Measurements from ENCODE around the gene MRPS18A.

MRPS18A gene

DNA sequence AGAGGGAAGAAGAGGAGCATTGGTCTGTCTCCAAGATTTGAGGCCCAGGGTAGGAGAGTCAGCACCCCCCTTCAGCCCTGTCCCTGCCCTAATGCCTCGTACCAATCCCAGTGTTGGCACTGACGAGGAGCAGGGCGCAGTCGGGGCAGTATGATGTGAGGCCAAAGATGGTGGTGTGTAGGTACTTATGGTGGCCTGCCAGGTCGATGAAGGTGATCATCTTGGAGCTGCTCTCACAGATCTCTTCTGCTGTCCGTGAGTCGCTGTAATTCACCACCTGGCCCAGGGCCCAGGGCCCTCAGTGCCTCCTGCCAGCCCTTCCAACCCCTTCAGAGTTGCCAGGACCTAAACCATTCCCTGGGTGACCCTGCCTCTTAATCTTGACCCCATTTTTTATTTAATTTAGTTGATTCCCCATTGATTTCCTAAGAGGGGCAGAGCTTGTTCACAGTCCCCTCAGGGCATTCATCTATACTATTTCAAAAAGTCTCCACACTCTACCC lies 62.8 kb downstream of the MRPS18A start:
- H3K4me1 ChIP-seq (ENCODE audit: insufficient read depth, low read length): peaks cover 13% of the 10 kb centered on the region
- no peak overlapping the region for H3K27ac ChIP-seq (ENCODE audit: low read depth, low read length)
- peaks cover 61% of the 10 kb centered on the region for H3K36me3 ChIP-seq (ENCODE audit: insufficient read depth, low read length)
- H3K9me3 ChIP-seq (ENCODE audit: low read length): no peaks in the 10 kb centered on the region
- H3K4me3 ChIP-seq (ENCODE audit: low read depth in 1 of 2, low read length in 2 of 2): no peak overlapping the region
- no peaks in the 10 kb centered on the region for H3K27me3 ChIP-seq (ENCODE audit: control insufficient read depth in 1 of 2, insufficient read depth in 2 of 2, low read length in 2 of 2)
- no peak overlapping the region for H3K9ac ChIP-seq (ENCODE audit: low read length)

DNA sequence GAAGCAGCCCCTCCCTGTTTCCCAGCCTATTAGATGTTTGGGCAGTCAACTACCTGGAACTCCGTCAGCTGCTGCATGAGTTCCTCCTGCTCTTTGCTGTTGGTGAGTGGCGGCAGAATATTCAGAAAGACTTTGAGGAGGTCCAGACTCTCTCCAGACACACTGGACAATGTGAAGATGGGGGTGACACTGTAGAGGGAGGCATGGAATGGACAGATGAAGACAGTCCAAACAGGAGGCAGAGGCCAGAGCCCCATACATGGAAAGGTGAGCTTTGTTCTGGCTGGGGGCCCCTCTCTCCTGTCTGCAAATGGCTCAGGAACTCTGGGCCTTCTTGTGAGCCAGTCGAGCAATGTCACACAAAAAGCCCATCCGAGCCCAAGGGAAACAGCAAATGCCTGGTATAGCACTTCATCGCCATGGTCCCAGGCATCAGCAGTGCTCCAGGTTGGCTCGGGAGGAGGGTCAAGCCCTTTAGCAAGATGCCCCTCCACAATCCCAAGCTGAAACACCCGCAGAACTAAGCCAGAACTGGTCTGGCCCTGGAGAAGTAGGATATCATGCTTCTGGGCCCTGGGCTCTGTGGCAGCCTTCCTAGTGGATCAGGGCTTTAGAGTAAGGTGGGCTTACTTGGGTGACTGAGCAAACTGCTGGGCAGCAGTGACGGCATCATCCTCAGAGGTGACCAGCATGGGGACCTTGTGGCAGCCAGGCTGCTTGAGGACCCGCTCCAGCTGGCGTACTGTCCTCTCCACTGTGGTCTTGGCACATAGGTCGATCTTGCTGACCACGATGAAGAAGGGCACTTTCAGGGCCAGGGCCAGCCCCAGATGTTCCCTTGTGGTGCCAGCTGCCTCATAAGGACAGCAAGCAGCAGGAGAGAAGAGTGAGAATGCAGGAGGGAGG lies 63.5 kb downstream of the MRPS18A start:
- Histone ChIP-seq H3K9me3 (ENCODE audit: low read length) (no peaks in the 10 kb centered on the region), H3K27me3 (ENCODE audit: control insufficient read depth in 1 of 2, insufficient read depth in 2 of 2, low read length in 2 of 2) (no peaks in the 10 kb centered on the region), H3K4me1 (ENCODE audit: insufficient read depth, low read length) (peaks cover 13% of the 10 kb centered on the region), H3K36me3 (ENCODE audit: insufficient read depth, low read length) (peaks cover 62% of the 10 kb centered on the region), H3K27ac (ENCODE audit: low read depth, low read length) (no peak overlapping the region), H3K9ac (ENCODE audit: low read length) (no peak overlapping the region), H3K4me3 (ENCODE audit: low read depth in 1 of 2, low read length in 2 of 2) (no peak overlapping the region)

DNA sequence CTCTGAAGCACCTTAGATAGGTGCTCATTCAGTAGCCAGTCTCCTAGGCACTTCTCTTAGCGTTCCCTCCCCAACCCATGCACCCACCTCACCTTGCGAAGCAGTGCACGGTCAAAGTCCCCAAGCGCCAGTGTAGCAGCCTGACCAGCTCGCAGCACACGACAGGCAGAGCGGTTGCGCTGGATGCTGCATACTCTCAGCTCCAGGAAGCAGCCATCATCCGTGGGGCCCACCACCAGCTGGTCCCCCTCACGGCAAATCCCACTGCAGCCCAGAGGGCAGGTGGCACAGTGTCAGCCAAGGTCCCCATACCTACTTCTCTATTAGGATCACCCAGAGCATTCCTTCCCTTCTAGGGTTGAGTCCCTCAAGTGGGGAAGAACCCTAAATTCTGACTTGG lies 65.0 kb downstream of the MRPS18A start:
- no peaks in the 10 kb centered on the region for H3K27me3 ChIP-seq (ENCODE audit: control insufficient read depth in 1 of 2, insufficient read depth in 2 of 2, low read length in 2 of 2)
- H3K4me3 ChIP-seq (ENCODE audit: low read depth in 1 of 2, low read length in 2 of 2): no peak overlapping the region
- peaks cover 62% of the 10 kb centered on the region for H3K36me3 ChIP-seq (ENCODE audit: insufficient read depth, low read length)
- peaks cover 8% of the 10 kb centered on the region for H3K4me1 ChIP-seq (ENCODE audit: insufficient read depth, low read length)
- no peak overlapping the region for H3K27ac ChIP-seq (ENCODE audit: low read depth, low read length)
- no peaks in the 10 kb centered on the region for H3K9me3 ChIP-seq (ENCODE audit: low read length)
- H3K9ac ChIP-seq (ENCODE audit: low read length): no peak overlapping the region

DNA sequence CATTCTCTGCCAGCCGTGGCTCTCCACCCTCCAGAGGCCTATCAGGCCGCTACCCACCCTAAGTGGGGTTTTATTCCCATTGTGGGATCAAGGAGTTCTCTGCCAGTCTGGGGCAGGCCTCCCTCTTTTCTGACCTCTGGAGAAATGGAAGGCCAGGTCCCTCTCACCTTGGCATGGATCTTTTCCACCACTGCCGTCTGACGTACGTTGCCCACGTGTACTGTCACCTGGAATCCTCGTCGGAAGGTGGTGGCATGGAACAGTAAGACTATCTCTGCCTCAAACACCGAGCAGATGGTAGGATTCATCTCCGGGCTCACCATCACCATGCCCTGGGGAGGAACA lies 65.8 kb downstream of the MRPS18A start:
- H3K4me1 ChIP-seq (ENCODE audit: insufficient read depth, low read length): peaks cover 1% of the 10 kb centered on the region
- H3K9me3 ChIP-seq (ENCODE audit: low read length): no peaks in the 10 kb centered on the region
- peaks cover 62% of the 10 kb centered on the region for H3K36me3 ChIP-seq (ENCODE audit: insufficient read depth, low read length)
- no peak overlapping the region for H3K9ac ChIP-seq (ENCODE audit: low read length)
- no peaks in the 10 kb centered on the region for H3K27me3 ChIP-seq (ENCODE audit: control insufficient read depth in 1 of 2, insufficient read depth in 2 of 2, low read length in 2 of 2)
- no peak overlapping the region for H3K27ac ChIP-seq (ENCODE audit: low read depth, low read length)
- no peak overlapping the region for H3K4me3 ChIP-seq (ENCODE audit: low read depth in 1 of 2, low read length in 2 of 2)
